ENCODE measurements around the gene RALGAPA2.

GRCh38 chr20:20736303-20736702 is 23.9 kb upstream of the RALGAPA2 start:
- TF ChIP-seq POLR2A (IDR thresholded peaks at IDR 0.05) = no peak
- TF ChIP-seq, protein P1, sequence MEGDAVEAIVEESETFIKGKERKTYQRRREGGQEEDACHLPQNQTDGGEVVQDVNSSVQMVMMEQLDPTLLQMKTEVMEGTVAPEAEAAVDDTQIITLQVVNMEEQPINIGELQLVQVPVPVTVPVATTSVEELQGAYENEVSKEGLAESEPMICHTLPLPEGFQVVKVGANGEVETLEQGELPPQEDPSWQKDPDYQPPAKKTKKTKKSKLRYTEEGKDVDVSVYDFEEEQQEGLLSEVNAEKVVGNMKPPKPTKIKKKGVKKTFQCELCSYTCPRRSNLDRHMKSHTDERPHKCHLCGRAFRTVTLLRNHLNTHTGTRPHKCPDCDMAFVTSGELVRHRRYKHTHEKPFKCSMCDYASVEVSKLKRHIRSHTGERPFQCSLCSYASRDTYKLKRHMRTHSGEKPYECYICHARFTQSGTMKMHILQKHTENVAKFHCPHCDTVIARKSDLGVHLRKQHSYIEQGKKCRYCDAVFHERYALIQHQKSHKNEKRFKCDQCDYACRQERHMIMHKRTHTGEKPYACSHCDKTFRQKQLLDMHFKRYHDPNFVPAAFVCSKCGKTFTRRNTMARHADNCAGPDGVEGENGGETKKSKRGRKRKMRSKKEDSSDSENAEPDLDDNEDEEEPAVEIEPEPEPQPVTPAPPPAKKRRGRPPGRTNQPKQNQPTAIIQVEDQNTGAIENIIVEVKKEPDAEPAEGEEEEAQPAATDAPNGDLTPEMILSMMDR (IDR thresholded peaks at IDR 0.05 in 8 of 11, conservative IDR thresholded peaks at IDR 0.05 in 3 of 11) = no peak
- no peak for TF ChIP-seq POLR2AphosphoS5 (IDR thresholded peaks at IDR 0.05)

All from spleen (tissue), 7 donors.